CD4-positive, CD25-positive, alpha-beta regulatory T cell (primary cell): ENCODE data around the gene SPON2. TPM values are rescaled to one million over a fixed set of nuclear protein-coding genes. Genes with fewer than 3 reads are reported as not detected.
A peak's percentile ranks its signal among the peaks of the same experiment; 100 is the strongest.

Experiments used
- ATAC-seq, 2 donors: fragments of 150-1000 bp; cut with Tn5 transposase; one replicate each; pipeline ENCODE4 v1.10.0; 2021; ENCODE audit warnings: low read depth in 2 of 2, moderate number of reproducible peaks in 2 of 2, moderate library complexity in 1 of 2
- DNase-seq, 3 donors: peaks; one replicate each; pipeline versions ENCODE4 v3.0.0 to v3.0.0-alpha.2; 2012 to 2022; ENCODE audit warnings: mixed read lengths in 1 of 3
- H3K27ac ChIP-seq: one replicate; pipeline ENCODE4 v1.7.0; 2013; ENCODE audit warnings: mild to moderate bottlenecking, low read length; ENCODE audit not compliant: insufficient read depth, poor library complexity, severe bottlenecking
- H3K27me3 ChIP-seq: one replicate; pipeline ENCODE4 v1.7.0; 2013; ENCODE audit warnings: low read length; ENCODE audit not compliant: control insufficient read depth, insufficient read depth
- H3K36me3 ChIP-seq: one replicate; pipeline ENCODE4 v1.7.0; 2013; ENCODE audit warnings: mild to moderate bottlenecking, low read length, moderate library complexity; ENCODE audit not compliant: control insufficient read depth, insufficient read depth
- H3K4me1 ChIP-seq: 2 replicates; pipeline ENCODE4 v1.7.0; 2013; ENCODE audit warnings: mild to moderate bottlenecking, low read length; ENCODE audit not compliant: insufficient read depth, control insufficient read depth, poor library complexity, severe bottlenecking
- H3K4me3 ChIP-seq: one replicate; pipeline ENCODE4 v1.7.0; 2013; ENCODE audit warnings: low read depth, mild to moderate bottlenecking, low read length, moderate library complexity
- H3K9me3 ChIP-seq, 2 experiments: 1 replicate in 1 of 2; 2 replicates in 1 of 2; pipeline ENCODE4 v1.7.0; 2013; ENCODE audit warnings: low read length in 2 of 2, mild to moderate bottlenecking in 1 of 2, moderate library complexity in 1 of 2; ENCODE audit not compliant: control insufficient read depth in 2 of 2
- H3K27ac Mint-ChIP-seq, 3 donors: one replicate each; pipeline ENCODE4 v1.8.0; 2020 to 2022; ENCODE audit warnings: mild to moderate bottlenecking in 3 of 3, mixed read lengths in 3 of 3, moderate library complexity in 2 of 3
- H3K27me3 Mint-ChIP-seq: one replicate; pipeline ENCODE4 v1.8.0; 2022; ENCODE audit warnings: mild to moderate bottlenecking, mixed read lengths
- H3K36me3 Mint-ChIP-seq: one replicate; pipeline ENCODE4 v1.8.0; 2020; ENCODE audit warnings: mixed read lengths
- H3K4me1 Mint-ChIP-seq, 4 donors: one replicate each; pipeline ENCODE4 v1.8.0; 2020 to 2022; ENCODE audit warnings: mixed read lengths in 4 of 4, mild to moderate bottlenecking in 1 of 4
- H3K4me3 Mint-ChIP-seq, 4 donors: one replicate each; pipeline ENCODE4 v1.8.0; 2020 to 2022; ENCODE audit warnings: mild to moderate bottlenecking in 4 of 4, mixed read lengths in 4 of 4, moderate library complexity in 3 of 4
- H3K9me3 Mint-ChIP-seq, 7 donors: one replicate each; pipeline ENCODE4 v1.8.0; 2020 to 2022; ENCODE audit warnings: mixed read lengths in 7 of 7, mild to moderate bottlenecking in 3 of 7, moderate library complexity in 2 of 7
- polyA plus RNA-seq, 4 donors: library from polyadenylated mRNA; unstranded; fragments of 300-500 nt; fragmentation: Illumina TruSeq; gene quantifications; one replicate each; pipeline ENCODE4 v1.2.3, GENCODE V29; 2021
- total RNA-seq: library from RNA; stranded (reverse); gene quantifications from one replicate; pipeline ENCODE4 v1.2.3, GENCODE V29; 2022

The SPON2 gene
- total and polyA plus RNA-seq, 5 donors from 2014 or later: 3.4 to 23.9 (median 6.2) TPM

DNA sequence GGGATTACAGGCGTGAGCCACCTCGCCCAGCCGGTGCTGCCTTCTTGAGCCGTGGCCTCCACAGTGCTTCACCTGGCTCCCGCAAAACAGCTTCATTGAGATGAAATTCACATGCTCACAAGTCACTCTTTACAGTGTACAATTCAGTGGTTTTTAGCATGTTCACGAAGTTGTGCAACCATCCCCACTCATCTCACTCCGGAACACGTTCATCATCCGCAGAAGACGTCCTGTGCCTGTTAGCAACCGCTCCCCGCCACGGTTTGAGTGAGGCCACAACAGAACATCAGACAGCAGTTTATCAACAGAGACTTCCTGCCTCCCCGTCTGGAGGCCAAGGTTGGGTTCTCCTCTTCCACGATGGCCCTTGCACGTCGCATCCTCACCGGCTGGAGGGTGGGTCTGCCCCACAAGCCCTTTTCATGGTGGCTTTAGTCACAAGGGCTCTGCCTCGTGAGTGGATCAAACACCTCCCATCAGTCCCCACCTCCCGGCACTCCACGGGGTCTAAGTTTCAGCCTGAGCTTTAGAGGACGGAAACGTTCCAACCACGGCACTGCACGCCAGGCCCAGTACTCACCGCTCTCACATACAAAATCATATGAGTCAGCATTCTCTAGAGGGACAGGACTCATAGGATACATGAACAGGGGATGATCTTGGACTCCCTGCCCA lies 29.6 kb upstream of the SPON2 start:
- DNase-seq: peak; percentile 65 to 96 (median 88)
- peak overlapping the region; percentile 87 to 91 (median 90) for H3K4me3 Mint-ChIP-seq
- H3K4me1 Mint-ChIP-seq: peaks cover 10 to 48% (median 29%) of the 10 kb centered on the region in 4 donors
- no peaks in the 10 kb centered on the region for H3K9me3 Mint-ChIP-seq
- Histone ChIP-seq H3K27ac (peak overlapping the region; percentile 87), H3K27me3 (no peaks in the 10 kb centered on the region), H3K4me3 (peak overlapping the region; percentile 77), H3K9me3 (no peaks in the 10 kb centered on the region), H3K4me1 (peaks cover 42% of the 10 kb centered on the region), H3K36me3 (peaks cover under 1% of the 10 kb centered on the region)
- peaks cover 8% of the 10 kb centered on the region for H3K36me3 Mint-ChIP-seq
- no peaks in the 10 kb centered on the region for H3K27me3 Mint-ChIP-seq
- peak; percentile 83 to 85 for ATAC-seq
- peak overlapping the region; percentile 97 to 99 (median 98) for H3K27ac Mint-ChIP-seq

DNA sequence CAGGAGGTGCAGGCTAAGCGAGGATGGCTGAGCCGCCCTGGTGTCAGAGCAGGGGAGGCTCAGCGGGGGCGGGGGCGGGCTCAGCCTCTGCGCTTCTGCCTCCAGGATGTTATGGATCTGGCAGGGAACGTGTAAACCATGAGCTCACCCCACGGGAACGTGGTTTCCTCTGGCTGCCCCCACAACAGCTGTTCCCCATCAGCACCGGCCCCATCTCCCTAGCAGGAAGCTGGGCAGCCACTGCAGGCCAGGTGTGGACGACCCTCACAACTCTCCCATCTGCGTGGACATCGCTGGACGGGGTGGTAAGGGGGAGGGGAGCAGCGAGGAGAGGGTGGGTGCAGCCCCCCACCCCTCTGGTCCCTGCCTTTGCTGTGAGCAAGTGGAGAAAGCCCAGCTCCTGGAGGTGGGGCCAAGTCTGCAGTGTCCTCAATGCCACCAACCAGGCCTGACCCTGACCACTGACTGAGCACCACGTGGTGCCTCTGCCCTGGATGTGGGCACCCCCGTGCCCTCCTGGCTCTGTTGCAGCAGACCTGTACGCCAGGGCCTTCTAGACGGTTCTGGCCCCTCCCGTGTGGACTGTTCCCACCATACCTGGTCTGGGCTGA lies 28.1 kb upstream of the SPON2 start:
- Mint-ChIP-seq H3K4me1 (peaks cover 10 to 48% (median 29%) of the 10 kb centered on the region in 4 donors), H3K36me3 (peaks cover 12% of the 10 kb centered on the region), H3K27ac (peak overlapping the region; percentile 74 to 98 (median 97)), H3K9me3 (no peaks in the 10 kb centered on the region), H3K4me3 (peak overlapping the region; percentile 25 to 90 (median 60)), H3K27me3 (no peaks in the 10 kb centered on the region)
- H3K4me1 ChIP-seq: peaks cover 42% of the 10 kb centered on the region
- H3K9me3 ChIP-seq: no peaks in the 10 kb centered on the region
- H3K36me3 ChIP-seq: peaks cover 4% of the 10 kb centered on the region
- DNase-seq (peak in 2 of 3 donors; percentile 11 to 30), ATAC-seq (no peak)
- peak overlapping the region; percentile 87 for H3K27ac ChIP-seq
- H3K4me3 ChIP-seq: peak overlapping the region; percentile 37
- no peaks in the 10 kb centered on the region for H3K27me3 ChIP-seq

- H3K27me3 Mint-ChIP-seq: no peaks in the 10 kb centered on the region
- no peaks in the 10 kb centered on the region for H3K9me3 ChIP-seq
- no peaks in the 10 kb centered on the region for H3K9me3 Mint-ChIP-seq
- H3K4me1 Mint-ChIP-seq: peaks cover 10 to 47% (median 28%) of the 10 kb centered on the region in 4 donors
- H3K4me3 ChIP-seq: no peak overlapping the region
- DNase-seq (no peak), ATAC-seq (no peak)
- H3K27me3 ChIP-seq: no peaks in the 10 kb centered on the region
- H3K36me3 ChIP-seq: peaks cover 4% of the 10 kb centered on the region
- H3K4me3 Mint-ChIP-seq: peak overlapping the region in 3 of 4 donors; percentile 11 to 32 (median 25)
- H3K4me1 ChIP-seq: peaks cover 42% of the 10 kb centered on the region
- H3K27ac Mint-ChIP-seq: peak overlapping the region in 2 of 3 donors; percentile 41 to 60
- H3K36me3 Mint-ChIP-seq: peaks cover 12% of the 10 kb centered on the region
- H3K27ac ChIP-seq: peak overlapping the region; percentile 87
Observed at GRCh38 chr4:1199556-1200331, 27.4 kb upstream of the SPON2 start.

GRCh38 chr4:1198098-1198844 lies 25.9 kb upstream of the SPON2 start:
- Histone ChIP-seq H3K4me1 (peaks cover 36% of the 10 kb centered on the region), H3K27ac (no peak overlapping the region), H3K9me3 (no peaks in the 10 kb centered on the region), H3K27me3 (no peaks in the 10 kb centered on the region), H3K36me3 (peaks cover 4% of the 10 kb centered on the region), H3K4me3 (no peak overlapping the region)
- no peaks in the 10 kb centered on the region for H3K9me3 Mint-ChIP-seq
- H3K4me1 Mint-ChIP-seq: peaks cover 8 to 34% (median 21%) of the 10 kb centered on the region in 4 donors
- DNase-seq (no peak), ATAC-seq (no peak)
- no peaks in the 10 kb centered on the region for H3K27me3 Mint-ChIP-seq
- peak overlapping the region in 2 of 3 donors; percentile 59 to 79 for H3K27ac Mint-ChIP-seq
- peak overlapping the region; percentile 23 to 84 (median 58) for H3K4me3 Mint-ChIP-seq
- H3K36me3 Mint-ChIP-seq: peaks cover 12% of the 10 kb centered on the region

- Histone ChIP-seq H3K36me3 (peaks cover 4% of the 10 kb centered on the region), H3K4me1 (peaks cover 20% of the 10 kb centered on the region), H3K4me3 (no peak overlapping the region), H3K27me3 (no peaks in the 10 kb centered on the region), H3K9me3 (no peaks in the 10 kb centered on the region), H3K27ac (no peak overlapping the region)
- ATAC-seq: no peak
- no peaks in the 10 kb centered on the region for H3K9me3 Mint-ChIP-seq
- no peak overlapping the region for H3K27ac Mint-ChIP-seq
- H3K4me1 Mint-ChIP-seq: peaks cover 2 to 18% (median 10%) of the 10 kb centered on the region in 4 donors
- no peak for DNase-seq
- H3K4me3 Mint-ChIP-seq: peak overlapping the region in 1 of 4 donors; percentile 60
- H3K36me3 Mint-ChIP-seq: peaks cover 12% of the 10 kb centered on the region
- H3K27me3 Mint-ChIP-seq: no peaks in the 10 kb centered on the region
Observed at GRCh38 chr4:1196421-1197183, 24.2 kb upstream of the SPON2 start.

DNA sequence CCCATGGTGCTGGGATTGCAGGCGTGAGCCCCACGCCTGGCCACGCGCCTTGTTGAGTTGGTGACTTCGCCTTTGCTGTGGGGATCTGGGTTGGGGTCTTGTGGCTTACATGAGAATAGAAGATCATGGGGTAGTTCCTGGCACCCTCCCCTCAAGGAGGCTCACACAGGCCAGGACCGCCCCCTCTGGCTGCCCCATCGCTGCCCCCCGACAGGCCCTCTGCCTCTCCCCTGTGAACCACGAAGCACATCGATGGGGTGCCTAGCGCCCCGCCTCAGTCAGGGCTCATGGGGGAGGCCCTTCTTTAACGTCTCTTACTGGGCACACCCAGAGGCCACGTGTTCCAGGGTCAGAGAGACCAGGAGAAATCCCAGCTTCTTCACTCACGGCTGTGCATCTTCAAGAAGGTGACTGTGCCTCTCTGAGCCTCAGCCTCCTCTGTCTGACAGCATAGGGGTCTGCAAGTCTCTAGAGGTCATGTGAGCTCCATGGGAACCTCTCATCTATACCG lies 23.6 kb upstream of the SPON2 start:
- Histone ChIP-seq H3K4me3 (no peak overlapping the region), H3K4me1 (peaks cover 13% of the 10 kb centered on the region), H3K36me3 (peaks cover 4% of the 10 kb centered on the region), H3K9me3 (no peaks in the 10 kb centered on the region), H3K27ac (no peak overlapping the region), H3K27me3 (no peaks in the 10 kb centered on the region)
- no peak overlapping the region for H3K27ac Mint-ChIP-seq
- H3K27me3 Mint-ChIP-seq: no peaks in the 10 kb centered on the region
- H3K36me3 Mint-ChIP-seq: peaks cover 12% of the 10 kb centered on the region
- peaks cover 0 to 12% (median 7%) of the 10 kb centered on the region in 4 donors for H3K4me1 Mint-ChIP-seq
- ATAC-seq (no peak), DNase-seq (no peak)
- H3K4me3 Mint-ChIP-seq: no peak overlapping the region
- H3K9me3 Mint-ChIP-seq: no peaks in the 10 kb centered on the region
